Pancreas (tissue), 10 donors: Measurements from ENCODE around the gene VPS37C. TPM values are rescaled to one million over a fixed set of nuclear protein-coding genes. Genes with fewer than 3 reads are reported as not detected.
A peak's percentile ranks its signal among the peaks of the same experiment; 100 is the strongest.

Experiments used
- ATAC-seq, 4 donors: fragments of 200-7000 bp; cut with Tn5 transposase; one replicate each; pipeline versions ENCODE4 v1.8.0 to v1.9.1; 2020; ENCODE audit warnings: mild to moderate bottlenecking in 4 of 4, moderate library complexity in 4 of 4
- DNase-seq, 6 donors: peaks; one replicate each; pipeline ENCODE4 v3.0.0-alpha.2; 2020
- FAIRE-seq: peaks from 2 replicates; lab custom pipeline; 2012; peaks lifted over from hg19 to GRCh38; lab: Jason Lieb, UNC
- H3K27ac ChIP-seq, 4 donors: fragments of 200-600 bp; sonication (generic); 1 replicate in 3 of 4; 2 replicates in 1 of 4; pipeline versions ENCODE4 v1.5.0 to v1.8.0; 2020
- H3K27me3 ChIP-seq, 4 donors: fragments of 200-600 bp; one replicate each; pipeline ENCODE4 v1.8.0; 2021
- H3K36me3 ChIP-seq, 3 donors: fragments of 200-600 bp; sonication (generic) in 1 of 3; one replicate each; pipeline versions ENCODE4 v1.5.0 to v1.8.0; 2020 to 2021
- H3K4me1 ChIP-seq, 3 donors: fragments of 200-600 bp; one replicate each; pipeline ENCODE4 v1.8.0; 2021
- H3K4me3 ChIP-seq, 4 donors: fragments of 200-600 bp; sonication (generic) in 2 of 4; one replicate each; pipeline versions ENCODE4 v1.5.0 to v1.8.0; 2020 to 2021
- H3K9me3 ChIP-seq, 4 donors: fragments of 200-600 bp; one replicate each; pipeline ENCODE4 v1.8.0; 2021
- WGBS, 2 donors: extraction: QIAGEN DNeasy Blood & Tissue Kit; methylation state at CpG; one replicate each; pipeline ENCODE4 v1.1.7; 2013; 5-methylcytosine and 5-hydroxymethylcytosine counted together
- intact Hi-C, 3 donors: fragments of 100-400 bp; cut with DNase I; formaldehyde crosslinking; loops; one replicate each; pipeline versions ENCODE4 v1.11.1 to v1.14.2; 2022
- polyA plus RNA-seq, 2 donors: library from polyadenylated mRNA; stranded (reverse); fragments of 200-250 nt; gene quantifications; one replicate each; pipeline ENCODE4 v1.2.3, GENCODE V29; 2013
- total RNA-seq, 6 donors: library from RNA; stranded (reverse); fragmentation: NEBNext Ultra II Directional in 4 of 6; extraction: Animal tissue kit (Norgen Biotek cat#: 25700) in 4 of 6; gene quantifications; one replicate each; pipeline versions ENCODE4 v1.2.1 to v1.2.4, GENCODE V29; 2021 to 2023
- TF ChIP-seq, protein P1 (sequence below), 4 donors: fragments of 200-600 bp; sonication (generic) in 3 of 4; IDR thresholded peaks; one replicate each; pipeline versions ENCODE4 v1.5.0 to v1.8.0; 2021; ENCODE audit warnings: antibody characterized with exemption in 4 of 4
- donor health status: healthy with polysubstance abuse.
- donor health status: DM: no; HTN: no; CAD: no; lungs with moderate emphysema.
- donor health status: DM: no; HTN: no; CAD: no.
- donor health status: control.
- donor health status: control.
- donor health status: Bipolar disorder and iron deficiency.
- donor health status: DM: yes; HTN: yes; CAD: no.
- donor health status: DM: no; HTN: no; CAD: no.
- donor health status: DM: no; HTN: no; CAD: no.
- donor health status: DM: yes; HTN: yes; CAD: no.

The VPS37C gene
- total and polyA plus RNA-seq, 8 donors: 12.1 to 25.7 (median 16.2) TPM

- Histone ChIP-seq H3K4me3 (no peak overlapping the region), H3K9me3 (no peaks in the 10 kb centered on the region), H3K27me3 (no peaks in the 10 kb centered on the region), H3K27ac (no peak overlapping the region), H3K4me1 (no peaks in the 10 kb centered on the region), H3K36me3 (no peaks in the 10 kb centered on the region)
- TF ChIP-seq, protein P1, sequence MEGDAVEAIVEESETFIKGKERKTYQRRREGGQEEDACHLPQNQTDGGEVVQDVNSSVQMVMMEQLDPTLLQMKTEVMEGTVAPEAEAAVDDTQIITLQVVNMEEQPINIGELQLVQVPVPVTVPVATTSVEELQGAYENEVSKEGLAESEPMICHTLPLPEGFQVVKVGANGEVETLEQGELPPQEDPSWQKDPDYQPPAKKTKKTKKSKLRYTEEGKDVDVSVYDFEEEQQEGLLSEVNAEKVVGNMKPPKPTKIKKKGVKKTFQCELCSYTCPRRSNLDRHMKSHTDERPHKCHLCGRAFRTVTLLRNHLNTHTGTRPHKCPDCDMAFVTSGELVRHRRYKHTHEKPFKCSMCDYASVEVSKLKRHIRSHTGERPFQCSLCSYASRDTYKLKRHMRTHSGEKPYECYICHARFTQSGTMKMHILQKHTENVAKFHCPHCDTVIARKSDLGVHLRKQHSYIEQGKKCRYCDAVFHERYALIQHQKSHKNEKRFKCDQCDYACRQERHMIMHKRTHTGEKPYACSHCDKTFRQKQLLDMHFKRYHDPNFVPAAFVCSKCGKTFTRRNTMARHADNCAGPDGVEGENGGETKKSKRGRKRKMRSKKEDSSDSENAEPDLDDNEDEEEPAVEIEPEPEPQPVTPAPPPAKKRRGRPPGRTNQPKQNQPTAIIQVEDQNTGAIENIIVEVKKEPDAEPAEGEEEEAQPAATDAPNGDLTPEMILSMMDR (IDR thresholded peaks at IDR 0.05): no peak
- FAIRE-seq (no peak), DNase-seq (no peak), ATAC-seq (no peak)
- WGBS, 2 donors: 91 to 94% methylated on average over 14 of the region's 14 CpGs
- intact Hi-C loops: no loop called here
These were observed 40.2 kb upstream of the VPS37C start for GRCh38 chr11:61201476-61201875.

GRCh38 chr11:61198948-61199523 lies 37.8 kb upstream of the VPS37C start:
- intact Hi-C loops: no loop called here
- 84 to 87% methylated on average over 4 of the region's 4 CpGs for WGBS, 2 donors
- no peak for ATAC-seq
- H3K4me1 ChIP-seq: no peaks in the 10 kb centered on the region
- DNase-seq: no peak
- FAIRE-seq: no peak
- no peaks in the 10 kb centered on the region for H3K36me3 ChIP-seq
- H3K27me3 ChIP-seq: no peaks in the 10 kb centered on the region
- no peak overlapping the region for H3K4me3 ChIP-seq
- no peaks in the 10 kb centered on the region for H3K9me3 ChIP-seq
- TF ChIP-seq, protein P1 (IDR thresholded peaks at IDR 0.05): no peak
- no peak overlapping the region for H3K27ac ChIP-seq

- ATAC-seq (peak in 2 of 4 donors; percentile 18 to 54), FAIRE-seq (no peak)
- intact Hi-C loops: no loop called here
These were observed 37.1 kb upstream of the VPS37C start for GRCh38 chr11:61198361-61198760.

DNA sequence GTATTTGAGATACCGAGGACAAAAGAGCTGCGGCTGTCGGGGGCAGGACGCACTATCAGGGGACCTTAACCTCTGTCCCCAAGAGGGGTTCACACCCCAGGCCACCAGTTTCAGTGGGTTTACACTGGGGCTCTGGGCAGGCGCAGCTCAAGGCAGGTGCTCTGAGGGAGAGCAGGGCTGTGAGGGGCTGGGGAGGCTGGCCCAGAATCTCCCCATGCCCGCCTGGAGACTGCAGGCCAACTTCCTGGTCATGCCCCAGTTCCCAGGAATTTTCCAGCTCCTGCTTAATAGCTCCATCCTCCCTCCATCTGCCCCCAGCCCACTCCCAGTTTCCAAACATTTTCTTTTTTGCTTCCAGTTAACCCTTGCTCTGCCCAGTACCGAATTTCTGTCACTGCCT lies 34.5 kb upstream of the VPS37C start:
- H3K27me3 ChIP-seq: peaks cover 0 to 4% (median 0%) of the 10 kb centered on the region in 4 donors
- WGBS, 2 donors: 82 to 85% methylated on average over 6 to 7 of the region's 7 CpGs
- FAIRE-seq (no peak), ATAC-seq (no peak), DNase-seq (no peak)
- intact Hi-C loops: no loop called here
- H3K4me3 ChIP-seq: no peak overlapping the region
- H3K4me1 ChIP-seq: no peaks in the 10 kb centered on the region
- TF ChIP-seq, protein P1 (IDR thresholded peaks at IDR 0.05): no peak
- H3K9me3 ChIP-seq: no peaks in the 10 kb centered on the region
- no peaks in the 10 kb centered on the region for H3K36me3 ChIP-seq
- H3K27ac ChIP-seq: no peak overlapping the region

More at GRCh38 chr11:61198361-61198760, 37.1 kb upstream of the VPS37C start:
- no peaks in the 10 kb centered on the region for H3K36me3 ChIP-seq
- H3K4me3 ChIP-seq: no peak overlapping the region
- H3K27me3 ChIP-seq: no peaks in the 10 kb centered on the region
- TF ChIP-seq, protein P1 (IDR thresholded peaks at IDR 0.05): no peak
- H3K4me1 ChIP-seq: no peaks in the 10 kb centered on the region
- H3K9me3 ChIP-seq: no peaks in the 10 kb centered on the region
- no peak for DNase-seq
- WGBS, 2 donors: 17 to 19% methylated on average over 6 of the region's 6 CpGs
- H3K27ac ChIP-seq: no peak overlapping the region

DNA sequence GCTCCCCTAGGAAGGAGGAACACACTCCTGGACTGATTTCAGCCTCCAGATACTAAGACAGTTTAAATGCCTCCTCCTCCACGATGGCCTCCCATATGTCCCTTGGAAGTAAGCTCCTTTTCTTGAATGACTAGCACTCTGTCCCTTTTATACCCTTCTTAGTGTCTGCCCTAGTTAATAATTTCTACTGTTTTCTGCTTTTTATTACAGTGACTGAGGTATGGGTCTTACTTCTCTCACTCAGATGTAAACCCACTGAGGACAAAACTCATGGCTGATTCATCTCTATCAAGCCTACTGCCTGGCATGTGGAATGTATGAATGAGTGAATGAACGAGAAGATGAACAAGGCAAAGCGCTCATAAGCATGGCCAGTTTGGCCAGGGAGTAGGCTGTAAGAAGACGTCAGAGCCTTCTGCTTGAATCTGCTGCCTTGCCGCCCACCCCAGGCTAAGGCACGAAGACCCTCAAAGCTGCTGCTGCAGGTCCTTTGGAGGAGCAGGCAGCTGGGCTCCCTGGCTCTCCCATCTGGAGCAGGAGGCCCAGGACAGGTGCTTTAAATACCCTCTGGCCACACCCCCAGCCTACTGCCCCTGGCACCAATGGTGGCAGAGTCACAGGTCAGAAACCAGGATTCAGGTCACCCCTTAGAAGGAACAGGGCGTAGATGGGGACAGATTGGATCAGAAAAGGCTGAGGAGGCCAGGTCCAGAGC lies 33.9 kb upstream of the VPS37C start:
- 78 to 79% methylated on average over 7 of the region's 7 CpGs for WGBS, 2 donors
- Histone ChIP-seq H3K4me3 (no peak overlapping the region), H3K4me1 (no peaks in the 10 kb centered on the region), H3K27me3 (peaks cover 0 to 4% (median 0%) of the 10 kb centered on the region in 4 donors), H3K27ac (no peak overlapping the region), H3K9me3 (no peaks in the 10 kb centered on the region), H3K36me3 (no peaks in the 10 kb centered on the region)
- TF ChIP-seq, protein P1 (IDR thresholded peaks at IDR 0.05): no peak
- ATAC-seq: no peak
- intact Hi-C loops: no loop called here
- DNase-seq: no peak
- FAIRE-seq: no peak
